RWPE2 (cell line): ENCODE measurements around the gene PRRT4.

Experiments used
- ATAC-seq: fragments of 200-7000 bp; cut with Tn5 transposase; 3 replicates; pipeline ENCODE4 v1.9.1; 2021; ENCODE audit warnings: low read depth
- DNase-seq: peaks from one replicate; pipeline ENCODE4 v3.0.0-alpha.2; 2020; ENCODE audit warnings: low spot score
- H3K27ac ChIP-seq: fragments of 450-650 bp; 2 replicates; pipeline ENCODE4 v1.5.1; 2017; ENCODE audit warnings: mild to moderate bottlenecking; ENCODE audit not compliant: poor library complexity, severe bottlenecking
- H3K27me3 ChIP-seq: fragments of 250-450 bp; sonication (Bioruptor Pico); 2 replicates; pipeline ENCODE4 v1.5.1; 2021; ENCODE audit warnings: mild to moderate bottlenecking, moderate library complexity; ENCODE audit not compliant: insufficient read depth, poor library complexity, severe bottlenecking
- H3K36me3 ChIP-seq: fragments of 250-450 bp; sonication (Bioruptor Pico); 2 replicates; pipeline ENCODE4 v1.5.1; 2020; ENCODE audit warnings: low read depth, mild to moderate bottlenecking, moderate library complexity
- H3K4me1 ChIP-seq: fragments of 250-450 bp; sonication (Bioruptor Pico); 2 replicates; pipeline ENCODE4 v1.5.1; 2021; ENCODE audit warnings: mild to moderate bottlenecking, moderate library complexity; ENCODE audit not compliant: insufficient read depth, poor library complexity, severe bottlenecking
- H3K4me3 ChIP-seq: fragments of 250-450 bp; sonication (Bioruptor Pico); 2 replicates; pipeline ENCODE4 v1.5.1; 2021; ENCODE audit warnings: mild to moderate bottlenecking, moderate library complexity; ENCODE audit not compliant: severe bottlenecking
- H3K9me3 ChIP-seq: fragments of 250-450 bp; sonication (Bioruptor Pico); 2 replicates; pipeline ENCODE4 v1.5.1; 2021; ENCODE audit warnings: mild to moderate bottlenecking, moderate library complexity; ENCODE audit not compliant: severe bottlenecking
- CTCF ChIP-seq: fragments of 450-650 bp; IDR thresholded peaks from one replicate; pipeline ENCODE4 v1.5.1; 2017; ENCODE audit warnings: mild to moderate bottlenecking, moderate library complexity; ENCODE audit not compliant: poor library complexity, severe bottlenecking

Gene PRRT4

GRCh38 chr7:128407751-128408708 is 46.5 kb upstream of the PRRT4 start:
- Histone ChIP-seq H3K4me1 (peaks cover 9% of the 10 kb centered on the region), H3K4me3 (no peak overlapping the region), H3K9me3 (no peaks in the 10 kb centered on the region), H3K27me3 (no peaks in the 10 kb centered on the region), H3K36me3 (peaks cover 9% of the 10 kb centered on the region), H3K27ac (peak overlapping the region; percentile 34)
- TF ChIP-seq CTCF: no peak
- DNase-seq (no peak), ATAC-seq (no peak)

GRCh38 chr7:128407233-128407589 is 45.7 kb upstream of the PRRT4 start:
- Histone ChIP-seq H3K27ac (no peak overlapping the region), H3K4me3 (no peak overlapping the region), H3K9me3 (no peaks in the 10 kb centered on the region), H3K4me1 (peaks cover 9% of the 10 kb centered on the region), H3K36me3 (peaks cover 18% of the 10 kb centered on the region), H3K27me3 (no peaks in the 10 kb centered on the region)
- DNase-seq (no peak), ATAC-seq (no peak)
- no peak for TF ChIP-seq CTCF

GRCh38 chr7:128406314-128407232 is 45.1 kb upstream of the PRRT4 start:
- Histone ChIP-seq H3K27me3 (no peaks in the 10 kb centered on the region), H3K36me3 (peaks cover 24% of the 10 kb centered on the region), H3K27ac (no peak overlapping the region), H3K4me1 (peaks cover 9% of the 10 kb centered on the region), H3K9me3 (no peaks in the 10 kb centered on the region), H3K4me3 (no peak overlapping the region)
- TF ChIP-seq CTCF: no peak
- DNase-seq (no peak), ATAC-seq (no peak)

- TF ChIP-seq CTCF: no peak
- peaks cover 9% of the 10 kb centered on the region for H3K4me1 ChIP-seq
- H3K27ac ChIP-seq: peak overlapping the region; percentile 54
- H3K9me3 ChIP-seq: no peaks in the 10 kb centered on the region
- H3K4me3 ChIP-seq: peak overlapping the region; percentile 96
- H3K36me3 ChIP-seq: peaks cover 33% of the 10 kb centered on the region
- DNase-seq (peak; percentile 69), ATAC-seq (no peak)
- no peaks in the 10 kb centered on the region for H3K27me3 ChIP-seq
These were observed 44.2 kb upstream of the PRRT4 start for GRCh38 chr7:128405471-128406313.
